ENCODE results near the gene OR1N2.
"Not testable (repeated sequence)": the region's sequence is repeated elsewhere in the genome, so short reads cannot be mapped to it uniquely, and the experiment has no call there.

The OR1N2 gene
- 0 reads per million in 4 donors for total RNA-seq

GRCh38 chr9:122552812-122553211 lies at the start of gene OR1N2:
Gene OR1N2 (plus strand): TSS chr9:122553112. CDS start chr9:122553212, 100 bp downstream.
- DNase-seq = no peak

- no peak for DNase-seq
Observed at GRCh38 chr9:122506964-122507363, 45.9 kb upstream of the OR1N2 start.

- no peak for DNase-seq
Observed at GRCh38 chr9:122510502-122510901, 42.4 kb upstream of the OR1N2 start, which contains the start of gene OR1J2. Gene OR1J2 (plus strand): TSS chr9:122510802. CDS start chr9:122510802, 0 bp downstream.

- DNase-seq = no peak
Observed at GRCh38 chr9:122518226-122518625, 34.7 kb upstream of the OR1N2 start.

- no peak for DNase-seq
Observed at GRCh38 chr9:122518841-122519240, 34.1 kb upstream of the OR1N2 start, which contains the start of gene OR1J4. Gene OR1J4 (plus strand): TSS chr9:122519141. CDS start chr9:122519141, 0 bp downstream.

GRCh38 chr9:122519376-122519775 lies 33.5 kb upstream of the OR1N2 start:
- no peak for DNase-seq

GRCh38 chr9:122526602-122527001 lies 26.3 kb upstream of the OR1N2 start:
- no peak for DNase-seq

- no peak for DNase-seq
Observed at GRCh38 chr9:122527193-122527592, 25.7 kb upstream of the OR1N2 start, which contains the start of gene OR1N1. Gene OR1N1 (minus strand): TSS chr9:122527293. CDS start chr9:122527293, 0 bp downstream.

- not testable (repeated sequence) for DNase-seq
Observed at GRCh38 chr9:122531157-122531556, 21.8 kb upstream of the OR1N2 start.

GRCh38 chr9:122536134-122536533 lies 16.8 kb upstream of the OR1N2 start:
- no peak for DNase-seq

GRCh38 chr9:122537066-122537465 lies 15.8 kb upstream of the OR1N2 start:
- not testable (repeated sequence) for DNase-seq

- DNase-seq = no peak
Observed at GRCh38 chr9:122538757-122539156, 14.2 kb upstream of the OR1N2 start.

- no peak for DNase-seq
Observed at GRCh38 chr9:122546196-122546595, 6.7 kb upstream of the OR1N2 start.

- no peak for DNase-seq
Observed at GRCh38 chr9:122551371-122551770, 1.5 kb upstream of the OR1N2 start.

GRCh38 chr9:122561446-122561845 lies 8.5 kb downstream of the OR1N2 start:
- DNase-seq = no peak

GRCh38 chr9:122562134-122562760 lies 9.3 kb downstream of the OR1N2 start:
- no peak for DNase-seq

- DNase-seq = no peak
Observed at GRCh38 chr9:122567901-122568300, 15.0 kb downstream of the OR1N2 start.

- DNase-seq = no peak
Observed at GRCh38 chr9:122572456-122572855, 19.5 kb downstream of the OR1N2 start.

- DNase-seq = no peak
Observed at GRCh38 chr9:122579874-122580273, 27.0 kb downstream of the OR1N2 start.

- no peak for DNase-seq
Observed at GRCh38 chr9:122580360-122580759, 27.4 kb downstream of the OR1N2 start.

- DNase-seq = not testable (repeated sequence)
Observed at GRCh38 chr9:122583284-122583683, 30.4 kb downstream of the OR1N2 start, which contains the start of gene OR1L8. Gene OR1L8 (minus strand): TSS chr9:122583384. CDS start chr9:122568477, 14,907 bp downstream.

All from T-helper 1 cell (primary cell).